DMS153 treated with DMSO at 0.1 percent for 48 hours (cell line): ENCODE measurements around the gene AGPAT4.

Experiments used
- DNase-seq: peaks from one replicate; lab custom pipeline; 2025; ENCODE audit not compliant: unreplicated experiment; lab: John Stamatoyannopoulos, UW

Gene AGPAT4

GRCh38 chr6:161169035-161169434 is 104.8 kb downstream of the AGPAT4 start:
- peak; percentile 14 for DNase-seq

- DNase-seq, result peak; percentile 81
Measured at GRCh38 chr6:161168281-161168891, 105.5 kb downstream of the AGPAT4 start.

GRCh38 chr6:161166677-161167076 is 107.2 kb downstream of the AGPAT4 start:
- DNase-seq, result no peak

GRCh38 chr6:161166176-161166575 is 107.7 kb downstream of the AGPAT4 start:
- no peak for DNase-seq

- no peak for DNase-seq
Measured at GRCh38 chr6:161164182-161164625, 109.7 kb downstream of the AGPAT4 start.

GRCh38 chr6:161163466-161164181 is 110.2 kb downstream of the AGPAT4 start:
- DNase-seq, result no peak

- no peak for DNase-seq
Measured at GRCh38 chr6:161162722-161163121, 111.1 kb downstream of the AGPAT4 start.

- no peak for DNase-seq
Measured at GRCh38 chr6:161161889-161162624, 111.8 kb downstream of the AGPAT4 start.

- DNase-seq, result no peak
Measured at GRCh38 chr6:161161121-161161520, 112.7 kb downstream of the AGPAT4 start.

- DNase-seq, result no peak
Measured at GRCh38 chr6:161154796-161155335, 119.0 kb downstream of the AGPAT4 start.

- DNase-seq, result no peak
Measured at GRCh38 chr6:161153725-161154124, 120.1 kb downstream of the AGPAT4 start.

GRCh38 chr6:161152907-161153662 is 120.8 kb downstream of the AGPAT4 start:
- DNase-seq, result no peak

GRCh38 chr6:161152527-161152862 is 121.4 kb downstream of the AGPAT4 start:
- no peak for DNase-seq

- DNase-seq, result no peak
Measured at GRCh38 chr6:161151660-161152526, 122.0 kb downstream of the AGPAT4 start.

- DNase-seq, result no peak
Measured at GRCh38 chr6:161151059-161151645, 122.7 kb downstream of the AGPAT4 start.

GRCh38 chr6:161150566-161150965 is 123.3 kb downstream of the AGPAT4 start:
- no peak for DNase-seq

- DNase-seq, result no peak
Measured at GRCh38 chr6:161150136-161150535, 123.7 kb downstream of the AGPAT4 start.

- no peak for DNase-seq
Measured at GRCh38 chr6:161143663-161144430, 130.0 kb downstream of the AGPAT4 start.

GRCh38 chr6:161142957-161143296 is 130.9 kb downstream of the AGPAT4 start:
- DNase-seq, result no peak
